GM18873 (cell line): ENCODE data around the gene ITPR3.

ENCODE experiments used
- ATAC-seq: cut with Tn5 transposase; IDR thresholded peaks from one replicate; pipeline ENCODE4 v1.9.1; 2021; ENCODE audit warnings: mild to moderate bottlenecking, moderate library complexity, moderate number of reproducible peaks; ENCODE audit not compliant: unreplicated experiment, low FRiP score

ITPR3 gene

DNA sequence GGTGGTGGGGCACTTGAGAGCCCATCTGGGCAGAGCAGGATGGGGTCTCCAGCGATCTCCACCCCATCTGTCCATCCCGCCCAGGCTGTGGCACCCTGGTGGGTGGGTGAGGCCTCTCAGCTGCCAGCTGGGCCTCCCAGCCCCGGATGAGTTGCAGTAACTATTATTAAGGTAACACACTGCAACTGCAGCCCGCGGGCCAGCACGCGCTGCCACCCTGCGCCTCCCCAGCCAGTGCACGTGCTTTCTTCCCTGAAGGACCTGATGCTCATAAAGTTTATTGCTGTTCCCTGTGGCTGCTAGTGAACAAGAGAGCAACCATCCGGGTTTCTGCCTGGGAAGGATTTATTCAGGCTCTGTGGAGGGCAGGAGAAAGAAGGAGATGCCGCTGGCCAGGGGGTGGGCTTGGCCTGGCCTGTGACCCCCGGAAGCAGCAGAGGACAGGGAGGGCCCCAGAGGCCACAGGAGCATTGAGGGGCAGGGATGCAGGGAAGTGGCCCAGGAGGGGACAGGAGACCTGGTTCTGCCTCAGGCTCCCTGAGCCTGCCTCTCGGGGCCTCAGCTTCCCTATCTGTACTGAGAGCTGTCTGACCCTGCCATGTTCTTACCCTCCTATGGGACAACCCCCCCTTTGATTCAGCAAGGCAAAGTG lies 123.9 kb downstream of the ITPR3 start:
- no peak for ATAC-seq

- ATAC-seq = no peak
These were observed 124.4 kb downstream of the ITPR3 start for GRCh38 chr6:33745548-33745947.
